BJ (cell line): Measurements from ENCODE around the gene BMP10. TPM values are rescaled to one million over a fixed set of nuclear protein-coding genes. Genes with fewer than 3 reads are reported as not detected.

ENCODE experiments used
- CTCF ChIA-PET: fragments of 350-600 bp; formaldehyde crosslinking; extraction: SDS; loops from one replicate; lab custom pipeline; 2021; ENCODE audit warnings: antibody characterized with exemption, inconsistent platforms; lab: Yijun Ruan, JAX
- POLR2A ChIA-PET: fragments of 300-600 bp; sonication (Branson Sonifier 250); formaldehyde crosslinking; extraction: SDS; loops from one replicate; lab custom pipeline; 2021; ENCODE audit warnings: antibody characterized with exemption; lab: Charles Lee
- DNase-seq: peaks from one replicate; pipeline ENCODE4 v3.0.0-alpha.2; 2011; ENCODE audit warnings: low read depth
- H3K27me3 ChIP-seq: 2 replicates; pipeline ENCODE4 v1.6.0; 2011; ENCODE audit warnings: low read length; ENCODE audit not compliant: control insufficient read depth, insufficient read depth
- H3K36me3 ChIP-seq: 2 replicates; pipeline ENCODE4 v1.5.1; 2011; ENCODE audit warnings: low read length; ENCODE audit not compliant: control insufficient read depth, insufficient read depth
- H3K4me3 ChIP-seq: 2 replicates; pipeline ENCODE4 v1.5.1; 2011; ENCODE audit warnings: low read depth, mild to moderate bottlenecking, control low read depth, low read length
- polyA plus RNA-seq: library from polyadenylated mRNA; depleted of rRNA; stranded (reverse); fragments of >200 nt; gene quantifications from 2 replicates; pipeline ENCODE4 v1.2.3, GENCODE V29; 2011
- TF ChIP-seq, protein P1 (sequence below): IDR thresholded peaks from 2 replicates; pipeline ENCODE4 v1.5.1; 2011; ENCODE audit warnings: low read depth, mild to moderate bottlenecking, control low read depth, inconsistent platforms, low read length, moderate library complexity; ENCODE audit not compliant: insufficient read depth

Gene BMP10
- polyA plus RNA-seq, 1 experiment: not detected

DNA sequence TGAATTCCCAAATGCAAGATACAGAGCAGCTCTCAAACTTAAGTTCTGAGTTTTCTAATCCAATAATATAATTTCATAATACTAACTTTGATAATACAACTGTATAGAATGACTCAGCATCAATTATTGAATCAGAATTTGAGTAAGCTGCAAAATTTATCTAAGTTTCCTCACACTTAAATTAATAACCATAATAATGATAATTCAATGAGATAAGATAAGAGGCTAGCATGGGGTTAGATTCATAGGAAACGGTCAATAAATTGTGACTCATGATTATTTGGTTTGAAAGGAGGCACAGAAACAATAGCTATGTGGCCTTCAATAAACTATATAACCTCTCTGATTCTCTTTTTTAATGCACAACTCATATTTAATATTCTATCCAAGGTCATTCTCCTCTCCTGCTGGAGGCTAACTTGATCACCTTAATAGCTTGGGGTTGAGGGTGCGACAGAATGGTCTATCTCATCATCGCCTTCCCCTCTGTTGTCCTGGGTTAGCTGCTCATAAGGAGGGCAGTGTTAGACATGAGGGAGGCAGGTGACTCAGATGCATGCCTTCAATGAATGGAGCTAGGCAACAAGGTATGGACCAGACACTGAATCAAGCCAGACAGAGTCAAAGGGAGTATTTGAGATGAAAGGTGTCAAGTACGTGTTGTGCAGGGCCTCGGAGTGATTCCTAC, 36.2 kb upstream of the BMP10 start:
- ChIA-PET POLR2A (interaction anchor here (0.8 kb wide), 1 partner anchor 168 kb away, joined by 4 read pairs; no protein-coding TSS in a partner anchor), CTCF (interaction anchor here (0.9 to 6.3 kb wide), 16 partner anchors 9 to 444 kb away, joined by 3 to 97 read pairs (median 5); no protein-coding TSS in a partner anchor)
- H3K27me3 ChIP-seq: no peaks in the 10 kb centered on the region; the same call in 1 of the 2 replicates
- H3K4me3 ChIP-seq: no peak overlapping the region
- TF ChIP-seq, protein P1, sequence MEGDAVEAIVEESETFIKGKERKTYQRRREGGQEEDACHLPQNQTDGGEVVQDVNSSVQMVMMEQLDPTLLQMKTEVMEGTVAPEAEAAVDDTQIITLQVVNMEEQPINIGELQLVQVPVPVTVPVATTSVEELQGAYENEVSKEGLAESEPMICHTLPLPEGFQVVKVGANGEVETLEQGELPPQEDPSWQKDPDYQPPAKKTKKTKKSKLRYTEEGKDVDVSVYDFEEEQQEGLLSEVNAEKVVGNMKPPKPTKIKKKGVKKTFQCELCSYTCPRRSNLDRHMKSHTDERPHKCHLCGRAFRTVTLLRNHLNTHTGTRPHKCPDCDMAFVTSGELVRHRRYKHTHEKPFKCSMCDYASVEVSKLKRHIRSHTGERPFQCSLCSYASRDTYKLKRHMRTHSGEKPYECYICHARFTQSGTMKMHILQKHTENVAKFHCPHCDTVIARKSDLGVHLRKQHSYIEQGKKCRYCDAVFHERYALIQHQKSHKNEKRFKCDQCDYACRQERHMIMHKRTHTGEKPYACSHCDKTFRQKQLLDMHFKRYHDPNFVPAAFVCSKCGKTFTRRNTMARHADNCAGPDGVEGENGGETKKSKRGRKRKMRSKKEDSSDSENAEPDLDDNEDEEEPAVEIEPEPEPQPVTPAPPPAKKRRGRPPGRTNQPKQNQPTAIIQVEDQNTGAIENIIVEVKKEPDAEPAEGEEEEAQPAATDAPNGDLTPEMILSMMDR: no peak
- no peak for DNase-seq
- no peaks in the 10 kb centered on the region for H3K36me3 ChIP-seq

DNA sequence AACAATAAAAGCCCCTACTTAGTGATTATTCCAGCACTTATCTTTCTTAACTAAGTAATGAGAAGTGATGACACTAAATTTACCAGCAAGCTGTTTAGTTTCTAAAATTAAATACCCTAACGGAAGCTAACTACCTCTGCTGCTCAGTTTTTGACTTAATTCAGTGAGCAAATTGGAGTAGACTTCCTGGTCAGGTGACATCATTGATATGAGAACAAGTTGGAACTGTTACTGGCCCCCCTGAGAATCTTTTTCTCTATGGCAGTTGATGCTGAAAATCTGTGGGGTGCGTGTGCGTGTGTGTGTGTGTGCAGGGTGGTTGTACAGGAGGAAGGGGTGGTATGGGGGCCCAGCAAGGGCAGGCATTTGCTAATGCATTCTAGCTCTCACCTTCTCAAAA, 35.5 kb upstream of the BMP10 start:
- no peak for DNase-seq
- TF ChIP-seq, protein P1: no peak
- ChIA-PET POLR2A (no interaction called here), CTCF (interaction anchor here (0.9 to 6.3 kb wide), 9 partner anchors 18 to 443 kb away, joined by 3 to 97 read pairs (median 8); no protein-coding TSS in a partner anchor)
- Histone ChIP-seq H3K4me3 (no peak overlapping the region), H3K36me3 (no peaks in the 10 kb centered on the region), H3K27me3 (no peaks in the 10 kb centered on the region)

DNA sequence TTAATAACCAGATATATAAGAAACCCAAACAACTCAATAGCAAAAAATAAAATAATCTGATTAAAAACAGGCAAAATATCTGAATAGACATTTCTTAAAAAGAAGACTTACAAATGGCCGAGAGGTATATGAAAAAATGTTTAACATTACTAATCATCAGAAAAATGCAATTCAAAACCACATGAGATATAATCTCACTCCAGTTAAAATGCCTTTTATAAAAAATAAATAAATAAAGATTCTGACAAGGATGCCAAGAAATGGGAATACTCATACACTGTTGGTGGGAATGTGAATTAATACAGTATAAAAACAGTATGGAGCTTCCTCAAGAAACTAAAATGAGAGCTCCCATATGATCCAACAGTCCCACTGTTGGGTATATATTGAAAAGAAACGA, 33.9 kb upstream of the BMP10 start:
- Histone ChIP-seq H3K36me3 (no peaks in the 10 kb centered on the region), H3K27me3 (peaks cover 4% of the 10 kb centered on the region), H3K4me3 (no peak overlapping the region)
- CTCF ChIA-PET: interaction anchor here (1.0 to 6.3 kb wide), 3 partner anchors 55 to 196 kb away, joined by 3 to 97 read pairs (median 8); no protein-coding TSS in a partner anchor
- TF ChIP-seq, protein P1: no peak
- peak; percentile 13 for DNase-seq
- POLR2A ChIA-PET: no interaction called here

DNA sequence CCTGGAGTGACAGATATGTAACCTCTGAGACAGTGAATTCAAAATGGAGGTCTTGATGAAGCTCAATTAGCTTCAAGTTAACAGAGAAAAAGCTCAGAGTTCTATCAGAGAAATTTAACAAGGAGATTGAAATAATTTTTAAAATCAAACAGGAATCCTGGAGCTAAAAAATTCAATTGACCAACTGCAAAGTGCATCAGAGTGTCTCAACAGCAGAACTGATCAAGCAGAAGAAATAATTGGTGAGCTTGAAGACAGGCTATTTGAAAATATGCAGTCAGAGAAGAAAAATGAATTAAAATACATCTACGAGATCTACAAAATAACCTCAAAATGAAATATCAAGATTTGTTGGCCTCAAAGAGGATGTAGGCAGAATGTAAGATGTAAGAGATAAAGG, 30.4 kb upstream of the BMP10 start:
- H3K36me3 ChIP-seq: no peaks in the 10 kb centered on the region
- CTCF ChIA-PET: interaction anchor here (0.9 to 1.5 kb wide), 3 partner anchors 10 to 150 kb away, joined by 3 to 5 read pairs (median 4); no protein-coding TSS in a partner anchor
- no peak for DNase-seq
- no peak overlapping the region for H3K4me3 ChIP-seq
- peaks cover 7% of the 10 kb centered on the region for H3K27me3 ChIP-seq
- POLR2A ChIA-PET: no interaction called here
- TF ChIP-seq, protein P1: no peak

DNA sequence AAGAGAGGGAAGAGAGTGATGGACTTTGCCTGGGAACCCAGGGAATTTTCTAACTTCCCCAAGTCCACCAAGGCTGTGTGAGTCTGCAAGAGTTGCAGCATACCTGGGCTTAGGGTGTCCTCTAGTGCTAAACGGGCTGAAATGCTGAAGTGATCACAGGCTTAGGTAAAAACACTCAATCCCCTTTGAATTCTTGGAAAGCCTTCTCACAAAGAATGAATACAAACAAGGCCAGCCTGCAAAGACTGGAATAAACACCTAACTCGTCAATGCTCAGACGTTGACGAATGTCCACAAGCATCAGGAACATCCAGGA, 30.0 kb upstream of the BMP10 start:
- Histone ChIP-seq H3K27me3 (peaks cover 7% of the 10 kb centered on the region), H3K36me3 (no peaks in the 10 kb centered on the region), H3K4me3 (no peak overlapping the region)
- TF ChIP-seq, protein P1: 0 out of 2 replicates have a peak, but pooled peaks have one; percentile 15
- ChIA-PET POLR2A (interaction anchor here (0.6 kb wide), 1 partner anchor 1785 kb away, joined by 3 read pairs; no protein-coding TSS in a partner anchor), CTCF (interaction anchor here (0.9 to 1.5 kb wide), 2 partner anchors 11 to 50 kb away, joined by 3 to 4 read pairs; no protein-coding TSS in a partner anchor)
- DNase-seq: no peak
